ENCODE data around the gene SMIM44.
"Not testable (repeated sequence)": the region's sequence is repeated elsewhere in the genome, so short reads cannot be mapped to it uniquely, and the experiment has no call there.

SMIM44 gene

GRCh38 chr19:3530389-3530788 lies 47.1 kb upstream of the SMIM44 start:
- ATAC-seq, result no peak
- TF ChIP-seq TSHZ2 (CRISPR knock-in tag; IDR thresholded peaks at IDR 0.05), result no peak
- no peak for TF ChIP-seq ISL1 (CRISPR knock-in tag; IDR thresholded peaks at IDR 0.05)
- no peak for TF ChIP-seq ZNF8 (CRISPR knock-in tag; IDR thresholded peaks at IDR 0.05)
- TF ChIP-seq RARB (CRISPR knock-in tag; IDR thresholded peaks at IDR 0.05), result no peak
- no peak for TF ChIP-seq PPARA (CRISPR knock-in tag; IDR thresholded peaks at IDR 0.05; ENCODE audit: borderline replicate concordance)
- TF ChIP-seq GLIS3 (CRISPR knock-in tag; IDR thresholded peaks at IDR 0.05), result no peak
- TF ChIP-seq ARNTL (CRISPR knock-in tag; IDR thresholded peaks at IDR 0.05; ENCODE audit: borderline replicate concordance, low read depth), result no peak
- TF ChIP-seq ZFP30 (CRISPR knock-in tag; IDR thresholded peaks at IDR 0.05), result no peak

- ATAC-seq, result not testable (repeated sequence)
Measured at GRCh38 chr19:3529299-3529698, 46.1 kb upstream of the SMIM44 start.

- TF ChIP-seq TSHZ2 (CRISPR knock-in tag; IDR thresholded peaks at IDR 0.05), result no peak
- TF ChIP-seq ESRRG (CRISPR knock-in tag; IDR thresholded peaks at IDR 0.05), result no peak
- no peak for TF ChIP-seq ISL1 (CRISPR knock-in tag; IDR thresholded peaks at IDR 0.05)
- TF ChIP-seq ARNTL (CRISPR knock-in tag; IDR thresholded peaks at IDR 0.05; ENCODE audit: borderline replicate concordance, low read depth), result no peak
- TF ChIP-seq ZFP30 (CRISPR knock-in tag; IDR thresholded peaks at IDR 0.05), result no peak
- no peak for TF ChIP-seq CSDC2 (CRISPR knock-in tag; IDR thresholded peaks at IDR 0.05)
- no peak for TF ChIP-seq PATZ1 (CRISPR knock-in tag; IDR thresholded peaks at IDR 0.05; ENCODE audit: borderline replicate concordance)
- no peak for TF ChIP-seq RARB (CRISPR knock-in tag; IDR thresholded peaks at IDR 0.05)
- TF ChIP-seq ZNF70 (CRISPR knock-in tag; IDR thresholded peaks at IDR 0.05), result no peak
- no peak for TF ChIP-seq BACH2 (CRISPR knock-in tag; IDR thresholded peaks at IDR 0.05; ENCODE audit: borderline replicate concordance)
- TF ChIP-seq ZNF8 (CRISPR knock-in tag; IDR thresholded peaks at IDR 0.05), result no peak
- no peak for TF ChIP-seq CREB5 (CRISPR knock-in tag; IDR thresholded peaks at IDR 0.05; ENCODE audit: low read depth)
- TF ChIP-seq TCF4 (CRISPR knock-in tag; IDR thresholded peaks at IDR 0.05; ENCODE audit: borderline replicate concordance), result no peak
- TF ChIP-seq ZC3H10 (CRISPR knock-in tag; IDR thresholded peaks at IDR 0.05), result no peak
- TF ChIP-seq POU6F1 (CRISPR knock-in tag; IDR thresholded peaks at IDR 0.05; ENCODE audit: borderline replicate concordance, low read depth), result no peak
- TF ChIP-seq ZFP3 (CRISPR knock-in tag; IDR thresholded peaks at IDR 0.05), result no peak
- TF ChIP-seq CSRNP3 (CRISPR knock-in tag; IDR thresholded peaks at IDR 0.05), result no peak
- TF ChIP-seq TOX (CRISPR knock-in tag; IDR thresholded peaks at IDR 0.05; ENCODE audit: borderline replicate concordance), result no peak
- no peak for TF ChIP-seq GLIS3 (CRISPR knock-in tag; IDR thresholded peaks at IDR 0.05)
- ATAC-seq, result no peak
Measured at GRCh38 chr19:3528539-3529211, 45.4 kb upstream of the SMIM44 start.

All from SK-N-SH treated with all-trans-retinoic acid at 6 μM for 48 hours (cell line).